HEK293T (cell line): Measurements from ENCODE around the gene HJV.
"Not testable (repeated sequence)": the region's sequence is repeated elsewhere in the genome, so short reads cannot be mapped to it uniquely, and the experiment has no call there.

ENCODE experiments used
- CTCF ChIA-PET: fragments of 350-600 bp; formaldehyde crosslinking; extraction: SDS; loops from one replicate; lab custom pipeline; 2021; ENCODE audit warnings: antibody characterized with exemption, inconsistent platforms; lab: Yijun Ruan, JAX
- POLR2A ChIA-PET: fragments of 350-600 bp; formaldehyde crosslinking; extraction: SDS; loops from one replicate; lab custom pipeline; 2020; ENCODE audit warnings: antibody characterized with exemption, inconsistent platforms; lab: Yijun Ruan, JAX
- DNase-seq: peaks from one replicate; pipeline ENCODE4 v3.0.0; 2012; ENCODE audit warnings: mixed read lengths; ENCODE audit errors: extremely low spot score
- ARNT ChIP-seq: fragments of 450-650 bp; IDR thresholded peaks from 2 replicates; pipeline ENCODE4 v1.6.1; 2017; ENCODE audit warnings: mild to moderate bottlenecking
- BHLHE40 ChIP-seq: fragments of 450-650 bp; IDR thresholded peaks from 2 replicates; pipeline ENCODE4 v1.6.1; 2016; ENCODE audit warnings: mild to moderate bottlenecking, moderate library complexity, borderline replicate concordance
- CTBP1 ChIP-seq: fragments of 450-650 bp; IDR thresholded peaks from 2 replicates; pipeline ENCODE4 v1.6.1; 2016; ENCODE audit warnings: borderline replicate concordance
- ELF4 ChIP-seq: fragments of 450-650 bp; IDR thresholded peaks from 2 replicates; pipeline ENCODE4 v1.6.1; 2017; ENCODE audit warnings: antibody characterized with exemption
- FOXA1 ChIP-seq: fragments of 450-650 bp; IDR thresholded peaks from 2 replicates; pipeline ENCODE4 v1.6.1; 2016; ENCODE audit warnings: mild to moderate bottlenecking
- FOXK2 ChIP-seq: fragments of 450-650 bp; IDR thresholded peaks from 2 replicates; pipeline ENCODE4 v1.6.1; 2016; ENCODE audit warnings: mild to moderate bottlenecking
- FOXM1 ChIP-seq: fragments of 450-650 bp; IDR thresholded peaks from 2 replicates; pipeline ENCODE4 v1.6.1; 2017; ENCODE audit warnings: mild to moderate bottlenecking, borderline replicate concordance
- HDGF ChIP-seq: fragments of 450-650 bp; IDR thresholded peaks from 2 replicates; pipeline ENCODE4 v1.6.1; 2017; ENCODE audit warnings: antibody characterized with exemption, borderline replicate concordance
- L3MBTL2 ChIP-seq: fragments of 450-650 bp; conservative IDR thresholded peaks from 2 replicates; pipeline ENCODE4 v1.6.1; 2016; ENCODE audit warnings: mild to moderate bottlenecking
- LEF1 ChIP-seq: fragments of 450-650 bp; IDR thresholded peaks from 2 replicates; pipeline ENCODE4 v1.6.1; 2017; ENCODE audit warnings: mild to moderate bottlenecking, borderline replicate concordance
- NFRKB ChIP-seq: fragments of 450-650 bp; IDR thresholded peaks from 2 replicates; pipeline ENCODE4 v1.6.1; 2016; ENCODE audit warnings: mild to moderate bottlenecking, moderate library complexity
- PKNOX1 ChIP-seq: fragments of 450-650 bp; IDR thresholded peaks from 2 replicates; pipeline ENCODE4 v1.6.1; 2016
- SP1 ChIP-seq: fragments of 450-650 bp; IDR thresholded peaks from 2 replicates; pipeline ENCODE4 v1.6.1; 2017
- SUZ12 ChIP-seq: fragments of 450-650 bp; IDR thresholded peaks from 2 replicates; pipeline ENCODE4 v1.6.1; 2016; ENCODE audit warnings: mild to moderate bottlenecking
- TARDBP ChIP-seq: fragments of 450-650 bp; IDR thresholded peaks from 2 replicates; pipeline ENCODE4 v1.6.1; 2016
- ZNF384 ChIP-seq: fragments of 450-650 bp; IDR thresholded peaks from 2 replicates; pipeline ENCODE4 v1.6.1; 2016

The HJV gene

GRCh38 chr1:146035048-146035423 is 13.5 kb upstream of the HJV start:
- CTCF ChIA-PET, result interaction anchor here (0.8 to 2.0 kb wide), 3 partner anchors 15 to 144 kb away, joined by 3 to 5 read pairs (median 5); no protein-coding TSS in a partner anchor
- POLR2A ChIA-PET, result interaction anchor here (1.0 to 7.4 kb wide), 4 partner anchors 13 to 210 kb away, joined by 3 to 162 read pairs (median 4); partner anchors contain the start of genes ANKRD34A and POLR3GL
- peak; percentile 27 for DNase-seq
- TF ChIP-seq L3MBTL2, result peak; percentile 87
- no peak for TF ChIP-seq HDGF
- TF ChIP-seq ELF4, result no peak
- no peak for TF ChIP-seq FOXM1

GRCh38 chr1:146032631-146033219 is 11.2 kb upstream of the HJV start:
- ChIA-PET CTCF (interaction anchor here (0.5 to 3.1 kb wide), 10 partner anchors 8 to 230 kb away, joined by 3 to 19 read pairs (median 4); partner anchors contain the start of genes HJV, ITGA10 and NUDT17), POLR2A (interaction anchor here (1.0 to 1.6 kb wide), 3 partner anchors 19 to 105 kb away, joined by 3 to 7 read pairs (median 3); partner anchors contain the start of genes LIX1L and RBM8A)
- peak; percentile 32 for DNase-seq
- no peak for TF ChIP-seq LEF1

- DNase-seq, result no peak
- TF ChIP-seq CTBP1 (no peak), ARNT (no peak)
- POLR2A ChIA-PET, result interaction anchor here (1.2 to 1.6 kb wide), 2 partner anchors 21 to 73 kb away, joined by 3 to 7 read pairs; partner anchors contain the start of gene LIX1L
- CTCF ChIA-PET, result interaction anchor here (0.7 to 3.1 kb wide), 6 partner anchors 14 to 140 kb away, joined by 3 to 13 read pairs (median 3); partner anchors contain the start of gene ITGA10
Measured at GRCh38 chr1:146031476-146031875, 9.9 kb upstream of the HJV start.

- ChIA-PET CTCF (no interaction called here), POLR2A (interaction anchor here (0.7 kb wide), 1 partner anchor 66 kb away, joined by 3 read pairs; no protein-coding TSS in a partner anchor)
- no peak for DNase-seq
- TF ChIP-seq FOXK2 (no peak), TARDBP (no peak), FOXM1 (no peak), LEF1 (no peak), ZNF384 (no peak), ELF4 (no peak), PKNOX1 (no peak), ARNT (no peak), SUZ12 (no peak), NFRKB (no peak), HDGF (no peak), FOXA1 (no peak), L3MBTL2 (no peak)
Measured at GRCh38 chr1:146029117-146029516, 7.6 kb upstream of the HJV start.

- POLR2A ChIA-PET, result interaction anchor here (1.5 kb wide), 1 partner anchor 12 kb away, joined by 3 read pairs; no protein-coding TSS in a partner anchor
- DNase-seq, CTCF ChIA-PET: not testable (repeated sequence)
Measured at GRCh38 chr1:146026650-146027049, 5.1 kb upstream of the HJV start.

GRCh38 chr1:146025787-146026495 is 4.4 kb upstream of the HJV start:
- DNase-seq, CTCF ChIA-PET, POLR2A ChIA-PET: not testable (repeated sequence)

- POLR2A ChIA-PET, result interaction anchor here (0.8 to 2.1 kb wide), 3 partner anchors 13 to 58 kb away, joined by 3 to 8 read pairs (median 5); partner anchors contain the start of genes ANKRD34A and POLR3GL
- CTCF ChIA-PET, result interaction anchor here (0.6 to 3.0 kb wide), 2 partner anchors 10 to 136 kb away, joined by 4 to 19 read pairs; no protein-coding TSS in a partner anchor
- no peak for TF ChIP-seq FOXM1
- no peak for TF ChIP-seq LEF1
- TF ChIP-seq TARDBP, result no peak
- TF ChIP-seq ARNT, result no peak
- TF ChIP-seq BHLHE40, result no peak
- TF ChIP-seq FOXK2, result no peak
- TF ChIP-seq PKNOX1, result no peak
- TF ChIP-seq HDGF, result no peak
- no peak for TF ChIP-seq CTBP1
- TF ChIP-seq L3MBTL2, result no peak
- no peak for TF ChIP-seq FOXA1
- no peak for TF ChIP-seq SP1
- no peak for TF ChIP-seq NFRKB
- no peak for TF ChIP-seq ZNF384
- TF ChIP-seq SUZ12, result no peak
- TF ChIP-seq ELF4, result no peak
- DNase-seq, result no peak
Measured at GRCh38 chr1:146022403-146023127, 1.0 kb upstream of the HJV start.
